Fibroblast of lung (primary cell): ENCODE measurements around the gene ABLIM2. TPM values are rescaled to one million over a fixed set of nuclear protein-coding genes. Genes with fewer than 3 reads are reported as not detected.

Source experiments
- DNase-seq, 2 donors: peaks; one replicate each; pipeline versions ENCODE4 v3.0.0 to v3.0.0-alpha.2; 2010; ENCODE audit warnings: low read depth in 2 of 2
- H2AFZ ChIP-seq: 2 replicates; pipeline ENCODE4 v1.5.1; 2012; ENCODE audit warnings: low read length, control low read depth, inconsistent platforms
- H3K27ac ChIP-seq: 2 replicates; pipeline ENCODE4 v1.5.1; 2011; ENCODE audit warnings: low read length, control low read depth; ENCODE audit not compliant: insufficient read depth
- H3K27me3 ChIP-seq: 2 replicates; pipeline ENCODE4 v1.5.1; 2011; ENCODE audit warnings: mild to moderate bottlenecking, low read length; ENCODE audit not compliant: control insufficient read depth, insufficient read depth
- H3K36me3 ChIP-seq: 2 replicates; pipeline ENCODE4 v1.5.1; 2011; ENCODE audit warnings: low read length; ENCODE audit not compliant: control insufficient read depth, insufficient read depth
- H3K4me1 ChIP-seq: 2 replicates; pipeline ENCODE4 v1.5.1; 2011; ENCODE audit warnings: low read length; ENCODE audit not compliant: control insufficient read depth, insufficient read depth; ENCODE audit errors: extremely low read depth
- H3K4me2 ChIP-seq: 2 replicates; pipeline ENCODE4 v1.5.1; 2011; ENCODE audit warnings: low read length, control low read depth; ENCODE audit not compliant: insufficient read depth; ENCODE audit errors: extremely low read depth
- H3K4me3 ChIP-seq, 4 experiments: fragments of 200-600 bp in 1 of 4; sonication (generic) in 1 of 4; replicated peaks in 1 of 4; 2 replicates each; pipeline ENCODE4 v1.5.1; 2011 to 2016; ENCODE audit warnings: low read length in 4 of 4, low read depth in 3 of 4, mild to moderate bottlenecking in 3 of 4, control low read depth in 2 of 4, inconsistent platforms in 1 of 4, mixed read lengths in 1 of 4; ENCODE audit not compliant: insufficient read depth in 1 of 4; ENCODE audit errors: control extremely low read depth in 1 of 4
- H3K79me2 ChIP-seq: 2 replicates; pipeline ENCODE4 v1.5.1; 2012; ENCODE audit warnings: mild to moderate bottlenecking, low read length, inconsistent platforms; ENCODE audit not compliant: control insufficient read depth, insufficient read depth
- H3K9ac ChIP-seq: 2 replicates; pipeline ENCODE4 v1.5.1; 2011; ENCODE audit warnings: mild to moderate bottlenecking, low read length, control low read depth; ENCODE audit not compliant: insufficient read depth
- H3K9me3 ChIP-seq: 2 replicates; pipeline ENCODE4 v1.5.1; 2012; ENCODE audit warnings: low read depth, low read length; ENCODE audit not compliant: control insufficient read depth, insufficient read depth
- H4K20me1 ChIP-seq: 2 replicates; pipeline ENCODE4 v1.5.1; 2011; ENCODE audit warnings: low read length; ENCODE audit not compliant: control insufficient read depth, insufficient read depth; ENCODE audit errors: extremely low read depth
- CTCF ChIP-seq, 2 donors: IDR thresholded peaks in 1 of 2; conservative IDR thresholded peaks in 1 of 2; 1 replicate in 1 of 2; 2 replicates in 1 of 2; pipeline ENCODE4 v1.5.1; 2011 to 2012; ENCODE audit warnings: low read length in 2 of 2, control low read depth in 1 of 2, inconsistent platforms in 1 of 2, low read depth in 1 of 2, mild to moderate bottlenecking in 1 of 2
- EZH2 ChIP-seq: IDR thresholded peaks from 2 replicates; pipeline ENCODE4 v1.5.1; 2012; ENCODE audit warnings: low read length, control low read depth, mild to moderate bottlenecking; ENCODE audit errors: missing control alignments
- polyA plus RNA-seq, 2 donors: library from polyadenylated mRNA; depleted of rRNA in 1 of 2; stranded (reverse) in 1 of 2; unstranded in 1 of 2; fragments of >200 nt; gene quantifications; 2 replicates each; pipeline ENCODE4 v1.2.1, GENCODE V29; 2011 to 2012; ENCODE audit warnings: missing spikeins in 1 of 2
- total RNA-seq: library from RNA; depleted of rRNA; stranded (reverse); fragments of >200 nt; gene quantifications from 2 replicates; pipeline ENCODE4 v1.2.1, GENCODE V29; 2014

ABLIM2 gene
- total and polyA plus RNA-seq, 2 donors (not counting 1 experiment from before 2014, with no cell fraction given), result 0.66 to 2.6 TPM

GRCh38 chr4:8195841-8196458, 37.3 kb upstream of the ABLIM2 start:
- DNase-seq, result no peak

GRCh38 chr4:8195431-8195830, 36.8 kb upstream of the ABLIM2 start:
- no peaks in the 10 kb centered on the region for H3K36me3 ChIP-seq
- H2AFZ ChIP-seq, result no peak overlapping the region
- no peak overlapping the region for H3K4me3 ChIP-seq
- no peak for TF ChIP-seq CTCF (conservative IDR thresholded peaks at IDR 0.05 in 1 of 2, IDR thresholded peaks at IDR 0.05 in 1 of 2; ENCODE audit: low read depth in 1 of 2, low read length in 2 of 2)
- no peak for TF ChIP-seq EZH2
- H3K27me3 ChIP-seq, result no peaks in the 10 kb centered on the region
- H3K79me2 ChIP-seq, result no peaks in the 10 kb centered on the region
- peaks cover 20% of the 10 kb centered on the region for H3K4me1 ChIP-seq
- no peak overlapping the region for H3K4me2 ChIP-seq
- no peaks in the 10 kb centered on the region for H4K20me1 ChIP-seq
- no peak overlapping the region for H3K9ac ChIP-seq
- H3K9me3 ChIP-seq, result no peaks in the 10 kb centered on the region
- H3K27ac ChIP-seq, result no peak overlapping the region
- DNase-seq, result no peak

More at GRCh38 chr4:8195841-8196458, 37.3 kb upstream of the ABLIM2 start:
- H3K4me1 ChIP-seq, result peaks cover 21% of the 10 kb centered on the region
- H3K27me3 ChIP-seq, result no peaks in the 10 kb centered on the region
- H3K4me3 ChIP-seq, result no peak overlapping the region
- H2AFZ ChIP-seq, result no peak overlapping the region
- H3K4me2 ChIP-seq, result no peak overlapping the region
- no peaks in the 10 kb centered on the region for H3K79me2 ChIP-seq
- no peaks in the 10 kb centered on the region for H4K20me1 ChIP-seq
- H3K9me3 ChIP-seq, result no peaks in the 10 kb centered on the region
- H3K9ac ChIP-seq, result no peak overlapping the region
- H3K27ac ChIP-seq, result no peak overlapping the region
- no peaks in the 10 kb centered on the region for H3K36me3 ChIP-seq
- TF ChIP-seq EZH2 (no peak), CTCF (conservative IDR thresholded peaks at IDR 0.05 in 1 of 2, IDR thresholded peaks at IDR 0.05 in 1 of 2; ENCODE audit: low read depth in 1 of 2, low read length in 2 of 2) (no peak)

- no peak for DNase-seq
- Histone ChIP-seq H3K79me2 (no peaks in the 10 kb centered on the region), H4K20me1 (no peaks in the 10 kb centered on the region), H2AFZ (no peak overlapping the region), H3K9me3 (no peaks in the 10 kb centered on the region), H3K4me3 (no peak overlapping the region), H3K27me3 (no peaks in the 10 kb centered on the region), H3K4me2 (no peak overlapping the region), H3K9ac (no peak overlapping the region), H3K27ac (no peak overlapping the region), H3K4me1 (peaks cover 14% of the 10 kb centered on the region), H3K36me3 (no peaks in the 10 kb centered on the region)
- no peak for TF ChIP-seq CTCF (conservative IDR thresholded peaks at IDR 0.05 in 1 of 2, IDR thresholded peaks at IDR 0.05 in 1 of 2; ENCODE audit: low read depth in 1 of 2, low read length in 2 of 2)
Measured at GRCh38 chr4:8194306-8195242, 36.0 kb upstream of the ABLIM2 start.
